ENCODE results near the gene DHDDS. TPM values are rescaled to one million over a fixed set of nuclear protein-coding genes. Genes with fewer than 3 reads are reported as not detected.

DHDDS gene
- total RNA-seq, 2 experiments from 2014 or later, result 26.3 to 26.8 TPM

GRCh38 chr1:26434161-26434752 is 2.1 kb downstream of the DHDDS start:
- Mint-ChIP-seq H3K27ac (no peak overlapping the region), H3K36me3 (ENCODE audit: low read depth) (peaks cover 27% of the 10 kb centered on the region), H3K9me3 (no peaks in the 10 kb centered on the region), H3K4me3 (no peak overlapping the region), H3K4me1 (ENCODE audit: low read depth) (peaks cover 23% of the 10 kb centered on the region), H3K27me3 (no peaks in the 10 kb centered on the region)
- H3K27ac ChIP-seq (ENCODE audit: low read depth in 1 of 2, low read length in 2 of 2), result no peak overlapping the region
- ChIA-PET POLR2A (interaction anchor here (3.3 kb wide), 1 partner anchor 37 kb away, joined by 66 read pairs; the partner anchor contains the start of gene HMGN2), CTCF (interaction anchor here (1.1 kb wide), 1 partner anchor 17 kb away, joined by 5 read pairs; no protein-coding TSS in a partner anchor)
- H3K4me3 ChIP-seq (ENCODE audit: low read length), result no peak overlapping the region
- TF ChIP-seq CTCF (IDR thresholded peaks at IDR 0.05), result no peak
- H3K9me3 ChIP-seq (ENCODE audit: control insufficient read depth in 1 of 2, insufficient read depth in 1 of 2, low read length in 2 of 2), result no peaks in the 10 kb centered on the region
- DNase-seq, result no peak
- intact Hi-C loops (cut with DNase I, micrococcal nuclease), result loop anchor here in 1 of 2 experiments (5.0 kb wide), 1 partner anchor 458 kb away; the partner anchor contains the start of gene GPN2
- H3K36me3 ChIP-seq (ENCODE audit: insufficient read depth, low read length), result peaks cover 43% of the 10 kb centered on the region
- H3K27me3 ChIP-seq (ENCODE audit: control insufficient read depth in 1 of 2, insufficient read depth in 2 of 2, low read length in 2 of 2), result no peaks in the 10 kb centered on the region
- peaks cover 26% of the 10 kb centered on the region for H3K4me1 ChIP-seq (ENCODE audit: insufficient read depth, low read length)
- ATAC-seq (ENCODE audit: poor library complexity), result no peak

- Histone ChIP-seq H3K4me3 (ENCODE audit: low read length) (no peak overlapping the region), H3K27ac (ENCODE audit: low read depth in 1 of 2, low read length in 2 of 2) (no peak overlapping the region), H3K36me3 (ENCODE audit: insufficient read depth, low read length) (peaks cover 77% of the 10 kb centered on the region), H3K4me1 (ENCODE audit: insufficient read depth, low read length) (peaks cover 8% of the 10 kb centered on the region), H3K27me3 (ENCODE audit: control insufficient read depth in 1 of 2, insufficient read depth in 2 of 2, low read length in 2 of 2) (no peaks in the 10 kb centered on the region), H3K9me3 (ENCODE audit: control insufficient read depth in 1 of 2, insufficient read depth in 1 of 2, low read length in 2 of 2) (no peaks in the 10 kb centered on the region)
- no peaks in the 10 kb centered on the region for H3K27me3 Mint-ChIP-seq
- H3K36me3 Mint-ChIP-seq (ENCODE audit: low read depth), result peaks cover 57% of the 10 kb centered on the region
- ATAC-seq (ENCODE audit: poor library complexity) (no peak), DNase-seq (no peak)
- no peaks in the 10 kb centered on the region for H3K9me3 Mint-ChIP-seq
- no peak overlapping the region for H3K4me3 Mint-ChIP-seq
- no peak for TF ChIP-seq CTCF (IDR thresholded peaks at IDR 0.05)
- ChIA-PET POLR2A (no interaction called here), CTCF (interaction anchor here (1.7 kb wide), 1 partner anchor 21 kb away, joined by 6 read pairs; no protein-coding TSS in a partner anchor)
- intact Hi-C loops (cut with DNase I, micrococcal nuclease), result no loop called here
- no peak overlapping the region for H3K27ac Mint-ChIP-seq
- peaks cover 11% of the 10 kb centered on the region for H3K4me1 Mint-ChIP-seq (ENCODE audit: low read depth)
These were observed 5.9 kb downstream of the DHDDS start for GRCh38 chr1:26438041-26438440.

- no peaks in the 10 kb centered on the region for H3K27me3 ChIP-seq (ENCODE audit: control insufficient read depth in 1 of 2, insufficient read depth in 2 of 2, low read length in 2 of 2)
- Mint-ChIP-seq H3K4me3 (no peak overlapping the region), H3K4me1 (ENCODE audit: low read depth) (peaks cover 4% of the 10 kb centered on the region), H3K27me3 (no peaks in the 10 kb centered on the region), H3K9me3 (no peaks in the 10 kb centered on the region), H3K27ac (no peak overlapping the region), H3K36me3 (ENCODE audit: low read depth) (peaks cover 71% of the 10 kb centered on the region)
- ChIA-PET CTCF (no interaction called here), POLR2A (interaction anchor here (1.0 kb wide), 1 partner anchor 9 kb away, joined by 4 read pairs; no protein-coding TSS in a partner anchor)
- H3K36me3 ChIP-seq (ENCODE audit: insufficient read depth, low read length), result peaks cover 88% of the 10 kb centered on the region
- H3K27ac ChIP-seq (ENCODE audit: low read depth in 1 of 2, low read length in 2 of 2), result no peak overlapping the region
- no peaks in the 10 kb centered on the region for H3K9me3 ChIP-seq (ENCODE audit: control insufficient read depth in 1 of 2, insufficient read depth in 1 of 2, low read length in 2 of 2)
- no peak overlapping the region for H3K4me3 ChIP-seq (ENCODE audit: low read length)
- no peaks in the 10 kb centered on the region for H3K4me1 ChIP-seq (ENCODE audit: insufficient read depth, low read length)
- no peak for TF ChIP-seq CTCF (IDR thresholded peaks at IDR 0.05)
- intact Hi-C loops (cut with DNase I, micrococcal nuclease), result no loop called here
- ATAC-seq (ENCODE audit: poor library complexity) (no peak), DNase-seq (no peak)
These were observed 8.1 kb downstream of the DHDDS start for GRCh38 chr1:26440259-26440658.
